Measurements from ENCODE around the gene UGT1A4. TPM values are rescaled to one million over a fixed set of nuclear protein-coding genes. Genes with fewer than 3 reads are reported as not detected.

The UGT1A4 gene
- total RNA-seq, 6 experiments from 2014 or later: not detected

DNA sequence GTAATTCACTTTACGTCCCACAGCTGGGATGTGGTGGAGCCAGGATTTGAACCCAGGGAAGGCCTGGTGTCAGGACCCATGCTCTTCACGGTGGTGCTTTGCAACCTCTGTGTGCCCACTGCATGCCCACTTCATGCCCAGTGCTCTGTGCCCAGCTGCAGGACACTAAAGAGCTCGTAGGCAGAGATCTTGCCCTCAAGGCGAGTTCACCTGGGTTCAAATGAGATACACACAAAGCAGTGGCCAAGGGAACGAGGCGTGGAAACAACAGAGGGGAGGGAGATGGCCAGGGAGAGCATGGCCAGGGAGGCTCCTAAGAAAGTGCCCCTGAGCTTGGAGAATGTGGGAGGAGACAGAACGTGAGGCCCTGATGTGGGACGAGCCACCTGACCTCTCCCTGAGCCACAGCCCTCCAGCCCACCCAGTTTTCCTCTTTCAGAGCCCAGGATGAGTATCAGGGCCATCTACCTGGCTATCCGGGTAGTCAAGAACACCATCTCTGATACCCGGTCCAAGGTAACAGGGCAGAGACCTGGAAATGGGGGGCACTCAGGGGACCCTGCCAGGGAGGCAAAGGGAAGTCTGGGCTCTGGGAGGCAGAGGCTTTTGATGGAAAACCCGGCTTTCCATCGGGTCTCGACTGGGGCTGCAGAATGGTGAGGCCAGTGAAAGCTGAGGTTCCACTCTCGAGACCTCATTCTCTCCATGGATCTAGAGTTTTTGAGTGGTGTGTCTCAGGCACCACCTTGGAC, 80.0 kb downstream of the UGT1A4 start:
- TF ChIP-seq, protein P1, sequence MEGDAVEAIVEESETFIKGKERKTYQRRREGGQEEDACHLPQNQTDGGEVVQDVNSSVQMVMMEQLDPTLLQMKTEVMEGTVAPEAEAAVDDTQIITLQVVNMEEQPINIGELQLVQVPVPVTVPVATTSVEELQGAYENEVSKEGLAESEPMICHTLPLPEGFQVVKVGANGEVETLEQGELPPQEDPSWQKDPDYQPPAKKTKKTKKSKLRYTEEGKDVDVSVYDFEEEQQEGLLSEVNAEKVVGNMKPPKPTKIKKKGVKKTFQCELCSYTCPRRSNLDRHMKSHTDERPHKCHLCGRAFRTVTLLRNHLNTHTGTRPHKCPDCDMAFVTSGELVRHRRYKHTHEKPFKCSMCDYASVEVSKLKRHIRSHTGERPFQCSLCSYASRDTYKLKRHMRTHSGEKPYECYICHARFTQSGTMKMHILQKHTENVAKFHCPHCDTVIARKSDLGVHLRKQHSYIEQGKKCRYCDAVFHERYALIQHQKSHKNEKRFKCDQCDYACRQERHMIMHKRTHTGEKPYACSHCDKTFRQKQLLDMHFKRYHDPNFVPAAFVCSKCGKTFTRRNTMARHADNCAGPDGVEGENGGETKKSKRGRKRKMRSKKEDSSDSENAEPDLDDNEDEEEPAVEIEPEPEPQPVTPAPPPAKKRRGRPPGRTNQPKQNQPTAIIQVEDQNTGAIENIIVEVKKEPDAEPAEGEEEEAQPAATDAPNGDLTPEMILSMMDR (IDR thresholded peaks at IDR 0.05): no peak
- H3K27me3 Mint-ChIP-seq (ENCODE audit: insufficient read depth): peaks cover 4% of the 10 kb centered on the region
- no peak overlapping the region for H3K27ac Mint-ChIP-seq
- H3K9me3 Mint-ChIP-seq: peaks cover 4% of the 10 kb centered on the region
- H3K4me3 Mint-ChIP-seq: no peak overlapping the region
- DNase-seq: no peak
- no peaks in the 10 kb centered on the region; the same call in 1 of the 2 replicates for H3K36me3 Mint-ChIP-seq (ENCODE audit: low read depth)
- no peaks in the 10 kb centered on the region for H3K4me1 Mint-ChIP-seq (ENCODE audit: low read depth)

DNA sequence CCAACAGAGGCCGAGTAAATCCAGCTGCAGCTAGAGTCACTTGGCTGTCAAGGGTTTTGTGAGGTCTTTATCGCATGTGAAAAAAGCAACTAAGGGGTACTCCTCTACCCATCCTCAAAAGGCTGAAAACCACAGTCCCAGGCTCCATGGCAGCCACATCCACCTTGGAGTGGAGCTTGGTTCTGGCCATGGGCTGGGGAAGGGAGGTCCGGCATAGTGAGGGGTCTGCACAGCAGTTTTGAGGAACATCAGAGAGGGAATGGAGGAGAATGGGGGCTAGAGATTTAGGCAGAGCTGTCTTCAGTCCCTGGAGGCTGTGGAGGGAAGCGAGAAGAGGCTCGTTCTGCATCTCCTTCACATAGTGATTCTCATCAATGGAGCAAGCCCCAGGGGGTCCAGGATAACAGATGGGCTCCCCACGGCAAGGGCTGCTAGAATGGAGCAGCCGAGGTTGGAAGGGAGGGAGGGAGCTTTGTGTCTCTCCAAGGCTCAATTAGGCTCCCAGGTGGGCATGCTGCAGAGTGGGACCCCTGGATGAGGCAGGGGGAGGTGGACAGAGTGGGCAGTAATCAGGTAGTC, 80.6 kb downstream of the UGT1A4 start:
- no peak for DNase-seq
- no peaks in the 10 kb centered on the region for H3K4me1 Mint-ChIP-seq (ENCODE audit: low read depth)
- H3K27ac Mint-ChIP-seq: no peak overlapping the region
- no peaks in the 10 kb centered on the region; the same call in 1 of the 2 replicates for H3K36me3 Mint-ChIP-seq (ENCODE audit: low read depth)
- TF ChIP-seq, protein P1 (IDR thresholded peaks at IDR 0.05): no peak
- peaks cover 4% of the 10 kb centered on the region for H3K27me3 Mint-ChIP-seq (ENCODE audit: insufficient read depth)
- H3K9me3 Mint-ChIP-seq: peaks cover 4% of the 10 kb centered on the region
- no peak overlapping the region for H3K4me3 Mint-ChIP-seq

DNA sequence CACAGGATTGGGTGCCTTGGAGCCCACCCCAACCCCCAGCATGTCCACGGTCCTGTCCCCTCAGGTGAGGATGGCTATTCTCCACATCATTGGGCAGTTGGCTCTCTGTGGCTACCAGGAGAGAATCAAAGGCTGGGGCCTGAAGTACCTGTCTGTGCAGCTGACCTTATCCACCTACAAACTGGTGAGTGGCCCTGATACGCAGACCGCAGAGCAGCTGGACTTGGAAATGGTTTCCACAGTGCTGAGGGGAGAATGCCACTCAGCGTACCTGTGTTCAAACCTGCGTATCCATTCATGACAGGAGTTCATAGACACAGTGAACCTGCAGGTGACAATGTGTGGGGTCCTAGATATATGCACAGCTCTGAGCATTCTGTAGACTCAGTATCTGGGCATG, 81.2 kb downstream of the UGT1A4 start:
- Mint-ChIP-seq H3K9me3 (peaks cover 3% of the 10 kb centered on the region; the same call in 1 of the 2 replicates), H3K36me3 (ENCODE audit: low read depth) (no peaks in the 10 kb centered on the region; the same call in 1 of the 2 replicates), H3K27me3 (ENCODE audit: insufficient read depth) (peaks cover 9% of the 10 kb centered on the region), H3K4me1 (ENCODE audit: low read depth) (no peaks in the 10 kb centered on the region), H3K27ac (no peak overlapping the region), H3K4me3 (no peak overlapping the region)
- TF ChIP-seq, protein P1 (IDR thresholded peaks at IDR 0.05): no peak
- DNase-seq: no peak

DNA sequence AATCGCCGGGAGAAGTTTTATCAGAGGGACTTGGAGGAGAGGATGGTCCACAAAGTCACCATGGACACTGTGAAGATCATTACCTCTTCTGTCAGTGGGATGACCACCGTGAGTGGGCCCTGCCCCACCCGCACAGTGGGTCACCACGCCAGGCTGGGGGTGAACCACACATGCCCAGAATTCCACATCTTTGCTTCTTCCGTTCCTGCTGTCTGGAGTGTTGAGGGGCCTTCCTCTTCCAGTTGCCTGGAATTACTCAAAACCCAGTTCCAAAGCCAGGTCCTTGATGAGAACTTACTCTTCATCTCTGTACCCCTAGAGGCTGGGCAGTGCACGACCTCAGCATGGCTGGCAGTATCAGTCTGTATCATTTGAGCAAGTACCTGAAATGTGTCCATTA, 81.7 kb downstream of the UGT1A4 start:
- Mint-ChIP-seq H3K27ac (no peak overlapping the region), H3K36me3 (ENCODE audit: low read depth) (no peaks in the 10 kb centered on the region), H3K9me3 (no peaks in the 10 kb centered on the region; the same call in 1 of the 2 replicates), H3K4me3 (no peak overlapping the region), H3K27me3 (ENCODE audit: insufficient read depth) (peaks cover 13% of the 10 kb centered on the region), H3K4me1 (ENCODE audit: low read depth) (no peaks in the 10 kb centered on the region)
- DNase-seq: no peak
- TF ChIP-seq, protein P1 (IDR thresholded peaks at IDR 0.05): no peak

DNA sequence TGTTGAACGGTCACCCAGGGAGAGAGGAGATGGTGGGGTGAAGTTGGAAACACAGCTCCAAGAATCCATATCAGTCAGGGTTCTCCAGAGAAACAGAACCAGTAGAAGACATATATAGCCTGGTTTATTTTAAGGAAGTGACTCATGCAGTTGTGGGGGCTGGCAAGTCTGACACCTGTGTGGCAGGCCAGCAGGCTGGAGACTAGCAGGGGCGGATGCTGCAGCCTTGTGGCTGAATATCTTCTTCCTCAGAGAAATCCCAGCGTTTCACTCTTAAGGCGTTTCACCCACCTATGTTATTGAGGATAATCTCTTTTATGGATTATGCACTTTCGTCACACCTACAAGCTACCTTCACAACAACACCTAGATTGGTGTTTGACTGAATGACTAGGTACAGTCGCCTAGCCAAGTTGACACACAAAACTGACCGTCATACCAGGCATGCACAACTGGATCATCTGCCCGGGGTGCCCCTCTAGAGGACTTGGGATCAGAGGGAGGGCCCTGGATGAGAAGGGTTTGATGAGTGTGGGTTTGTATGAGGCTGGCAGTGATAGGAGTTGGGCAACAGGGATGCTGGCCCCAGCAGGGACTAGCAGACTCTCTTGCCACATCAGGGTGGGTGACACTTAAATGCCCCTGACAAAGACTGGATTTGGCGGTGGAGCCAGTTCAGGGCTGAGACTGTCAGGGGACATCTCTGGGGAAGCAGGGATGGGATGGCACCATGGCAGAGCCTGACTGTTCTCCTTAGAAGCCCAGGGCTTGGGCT, 83.0 kb downstream of the UGT1A4 start:
- H3K36me3 Mint-ChIP-seq (ENCODE audit: low read depth): no peaks in the 10 kb centered on the region
- H3K4me3 Mint-ChIP-seq: no peak overlapping the region

More for the DNA sequence above, 83.0 kb downstream of the UGT1A4 start:
- H3K9me3 Mint-ChIP-seq: no peaks in the 10 kb centered on the region; the same call in 1 of the 2 replicates
- no peaks in the 10 kb centered on the region for H3K4me1 Mint-ChIP-seq (ENCODE audit: low read depth)
- no peak for DNase-seq
- TF ChIP-seq, protein P1 (IDR thresholded peaks at IDR 0.05): no peak
- H3K27ac Mint-ChIP-seq: no peak overlapping the region
- peaks cover 13% of the 10 kb centered on the region for H3K27me3 Mint-ChIP-seq (ENCODE audit: insufficient read depth)
